ENCODE data around the gene PSMD1.

PSMD1 gene

GRCh38 chr2:231159306-231159705, 102.6 kb downstream of the PSMD1 start:
- TF ChIP-seq CTCF (conservative IDR thresholded peaks at IDR 0.05; ENCODE audit: low read depth, low read length), result no peak
- no peak for DNase-seq (ENCODE audit: low read depth)
- H3K4me3 ChIP-seq (ENCODE audit: low read length), result no peak overlapping the region

- no peak for DNase-seq (ENCODE audit: low read depth)
- H3K4me3 ChIP-seq (ENCODE audit: low read length), result no peak overlapping the region
- TF ChIP-seq CTCF (conservative IDR thresholded peaks at IDR 0.05; ENCODE audit: low read depth, low read length), result no peak
Observed at GRCh38 chr2:231160701-231161100, 104.0 kb downstream of the PSMD1 start.

- no peak overlapping the region for H3K4me3 ChIP-seq (ENCODE audit: low read length)
- no peak for TF ChIP-seq CTCF (conservative IDR thresholded peaks at IDR 0.05; ENCODE audit: low read depth, low read length)
- DNase-seq (ENCODE audit: low read depth), result no peak
Observed at GRCh38 chr2:231161252-231161839, 104.7 kb downstream of the PSMD1 start.

GRCh38 chr2:231161877-231162329, 105.2 kb downstream of the PSMD1 start:
- DNase-seq (ENCODE audit: low read depth), result peak; percentile 89
- TF ChIP-seq CTCF (conservative IDR thresholded peaks at IDR 0.05; ENCODE audit: low read depth, low read length), result no peak

GRCh38 chr2:231163011-231163410, 106.3 kb downstream of the PSMD1 start:
- no peak overlapping the region for H3K4me3 ChIP-seq (ENCODE audit: low read length)
- no peak for TF ChIP-seq CTCF (conservative IDR thresholded peaks at IDR 0.05; ENCODE audit: low read depth, low read length)
- no peak for DNase-seq (ENCODE audit: low read depth)

More at GRCh38 chr2:231161877-231162329, 105.2 kb downstream of the PSMD1 start:
- H3K4me3 ChIP-seq (ENCODE audit: low read length), result no peak overlapping the region

GRCh38 chr2:231163414-231164095, 106.9 kb downstream of the PSMD1 start:
- H3K4me3 ChIP-seq (ENCODE audit: low read length), result no peak overlapping the region
- no peak for DNase-seq (ENCODE audit: low read depth)
- TF ChIP-seq CTCF (conservative IDR thresholded peaks at IDR 0.05; ENCODE audit: low read depth, low read length), result no peak

Data from retinal pigment epithelial cell (primary cell).